ENCODE data around the gene SASH1.

The SASH1 gene

DNA sequence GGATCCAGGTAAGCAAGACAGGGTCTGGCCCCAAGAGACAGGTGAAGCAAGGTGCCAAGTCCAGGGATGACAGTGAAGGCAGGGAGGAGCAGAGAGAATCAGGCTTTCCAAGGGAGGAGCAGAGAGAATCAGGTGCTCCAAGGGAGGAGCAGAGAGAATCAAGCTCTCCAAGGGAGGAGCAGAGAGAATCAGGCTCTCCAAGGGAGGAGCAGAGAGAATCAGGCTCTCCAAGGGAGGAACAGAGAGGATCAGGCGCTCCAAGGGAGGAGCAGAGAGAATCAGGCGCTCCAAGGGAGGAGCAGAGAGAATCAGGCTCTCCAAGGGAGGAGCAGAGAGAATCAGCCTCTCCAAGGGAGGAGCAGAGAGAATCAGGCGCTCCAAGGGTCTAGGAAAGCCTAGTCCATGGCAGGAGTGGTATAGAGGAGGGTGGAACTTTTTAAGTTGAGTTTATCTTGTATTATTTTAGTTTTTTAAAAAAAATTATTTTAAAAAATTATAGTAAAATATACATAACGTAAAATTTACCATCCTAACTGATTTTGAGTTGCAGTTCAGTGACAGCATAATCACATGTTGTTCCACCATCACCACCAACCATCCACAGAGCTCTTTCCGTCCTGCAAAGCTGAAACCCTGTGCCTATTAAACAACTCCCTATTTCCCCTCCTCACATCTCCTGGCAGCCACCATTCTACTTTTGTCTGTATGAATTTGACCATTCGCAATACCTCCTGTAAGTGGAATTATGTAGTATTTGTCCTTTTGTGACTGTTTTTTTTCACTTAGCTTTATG, 64.1 kb downstream of the SASH1 start:
- H3K4me3 ChIP-seq (replicated peaks in 1 of 2; ENCODE audit: low read depth in 2 of 2, low read length in 2 of 2), result no peak overlapping the region
- no peak for DNase-seq (ENCODE audit: low read depth in 2 of 2)
- TF ChIP-seq, protein P1, sequence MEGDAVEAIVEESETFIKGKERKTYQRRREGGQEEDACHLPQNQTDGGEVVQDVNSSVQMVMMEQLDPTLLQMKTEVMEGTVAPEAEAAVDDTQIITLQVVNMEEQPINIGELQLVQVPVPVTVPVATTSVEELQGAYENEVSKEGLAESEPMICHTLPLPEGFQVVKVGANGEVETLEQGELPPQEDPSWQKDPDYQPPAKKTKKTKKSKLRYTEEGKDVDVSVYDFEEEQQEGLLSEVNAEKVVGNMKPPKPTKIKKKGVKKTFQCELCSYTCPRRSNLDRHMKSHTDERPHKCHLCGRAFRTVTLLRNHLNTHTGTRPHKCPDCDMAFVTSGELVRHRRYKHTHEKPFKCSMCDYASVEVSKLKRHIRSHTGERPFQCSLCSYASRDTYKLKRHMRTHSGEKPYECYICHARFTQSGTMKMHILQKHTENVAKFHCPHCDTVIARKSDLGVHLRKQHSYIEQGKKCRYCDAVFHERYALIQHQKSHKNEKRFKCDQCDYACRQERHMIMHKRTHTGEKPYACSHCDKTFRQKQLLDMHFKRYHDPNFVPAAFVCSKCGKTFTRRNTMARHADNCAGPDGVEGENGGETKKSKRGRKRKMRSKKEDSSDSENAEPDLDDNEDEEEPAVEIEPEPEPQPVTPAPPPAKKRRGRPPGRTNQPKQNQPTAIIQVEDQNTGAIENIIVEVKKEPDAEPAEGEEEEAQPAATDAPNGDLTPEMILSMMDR (IDR thresholded peaks at IDR 0.05; ENCODE audit: low read depth, low read length), result no peak

DNA sequence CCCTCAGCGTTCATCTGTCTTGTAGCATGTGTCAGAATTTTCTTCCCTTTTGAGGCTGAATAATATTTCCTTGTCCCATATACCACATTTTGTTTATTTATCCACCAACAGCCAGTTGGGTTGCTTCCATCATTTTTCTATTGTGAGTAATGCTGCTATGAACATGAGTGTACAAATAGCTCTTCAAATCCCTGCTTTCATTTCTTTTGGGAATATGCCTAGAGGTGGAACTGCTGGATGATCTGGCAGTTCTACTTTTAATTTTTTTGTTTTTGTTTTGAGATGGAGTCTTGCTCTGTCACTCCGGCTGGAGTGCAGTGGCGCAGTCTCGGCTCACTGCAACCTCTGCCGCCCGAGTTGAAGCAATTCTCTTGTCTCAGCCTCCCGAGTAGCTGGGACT, 64.7 kb downstream of the SASH1 start:
- TF ChIP-seq, protein P1 (IDR thresholded peaks at IDR 0.05; ENCODE audit: low read depth, low read length), result no peak
- no peak overlapping the region for H3K4me3 ChIP-seq (replicated peaks in 1 of 2; ENCODE audit: low read depth in 2 of 2, low read length in 2 of 2)
- peak; percentile 93 to 98 for DNase-seq (ENCODE audit: low read depth in 2 of 2)

DNA sequence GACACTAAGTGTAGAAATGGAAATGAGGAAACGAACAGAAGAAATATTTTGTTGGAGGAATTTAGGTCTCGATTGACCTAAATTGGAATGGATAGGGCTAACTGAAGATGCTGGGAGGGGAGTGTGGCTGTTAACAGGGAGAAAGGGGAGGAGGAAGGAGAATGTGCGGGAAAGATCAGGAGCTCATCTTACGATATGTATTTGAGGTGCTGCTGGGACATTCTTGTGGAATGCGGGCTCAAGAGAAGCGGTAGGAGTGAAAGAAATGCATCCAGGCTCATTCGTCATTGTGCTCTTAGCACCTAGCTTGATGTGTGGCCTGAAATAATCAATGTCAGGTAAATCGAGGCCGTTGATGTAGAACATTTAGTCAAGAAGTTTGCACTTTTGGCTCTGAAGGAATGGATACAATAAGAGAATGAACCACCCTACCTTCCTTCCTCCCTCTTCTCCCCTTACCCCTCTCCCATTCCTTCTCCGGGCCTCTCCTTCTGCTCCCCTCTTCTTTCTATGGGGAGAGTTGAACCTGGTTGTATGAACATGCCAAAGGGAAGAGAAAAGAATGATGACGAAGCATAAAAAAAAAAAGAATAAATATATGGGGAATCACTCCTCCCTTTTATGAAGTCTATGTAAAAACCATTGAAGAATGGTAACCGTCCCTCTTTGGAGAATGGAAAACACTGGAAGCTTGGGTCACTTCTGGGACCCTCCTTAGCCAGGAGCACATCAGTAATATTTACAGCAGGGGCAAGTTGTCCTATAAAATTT, 70.9 kb downstream of the SASH1 start:
- no peak overlapping the region for H3K4me3 ChIP-seq (replicated peaks in 1 of 2; ENCODE audit: low read depth in 2 of 2, low read length in 2 of 2)
- no peak for DNase-seq (ENCODE audit: low read depth in 2 of 2)
- TF ChIP-seq, protein P1 (IDR thresholded peaks at IDR 0.05; ENCODE audit: low read depth, low read length), result no peak

DNA sequence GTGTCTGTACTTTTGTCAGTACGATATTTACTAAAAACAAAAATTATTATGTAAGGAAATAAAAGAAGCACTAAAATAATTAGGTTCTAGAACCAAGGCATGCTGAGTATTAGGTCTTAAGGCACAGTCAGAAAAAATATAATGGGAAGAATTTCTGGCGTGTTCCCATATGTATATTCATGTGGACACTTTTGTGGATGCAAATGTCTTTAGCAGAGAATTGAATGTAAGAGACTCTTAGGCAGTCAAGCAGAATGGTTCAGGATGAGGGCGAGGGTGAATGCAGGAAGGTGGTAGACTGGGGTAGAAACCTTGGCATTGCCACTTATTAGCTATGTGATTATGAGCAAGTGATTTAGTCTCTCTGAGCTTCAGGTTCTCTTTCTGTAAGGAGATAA, 71.5 kb downstream of the SASH1 start:
- no peak overlapping the region for H3K4me3 ChIP-seq (replicated peaks in 1 of 2; ENCODE audit: low read depth in 2 of 2, low read length in 2 of 2)
- DNase-seq (ENCODE audit: low read depth in 2 of 2), result no peak
- TF ChIP-seq, protein P1 (IDR thresholded peaks at IDR 0.05; ENCODE audit: low read depth, low read length), result no peak

DNA sequence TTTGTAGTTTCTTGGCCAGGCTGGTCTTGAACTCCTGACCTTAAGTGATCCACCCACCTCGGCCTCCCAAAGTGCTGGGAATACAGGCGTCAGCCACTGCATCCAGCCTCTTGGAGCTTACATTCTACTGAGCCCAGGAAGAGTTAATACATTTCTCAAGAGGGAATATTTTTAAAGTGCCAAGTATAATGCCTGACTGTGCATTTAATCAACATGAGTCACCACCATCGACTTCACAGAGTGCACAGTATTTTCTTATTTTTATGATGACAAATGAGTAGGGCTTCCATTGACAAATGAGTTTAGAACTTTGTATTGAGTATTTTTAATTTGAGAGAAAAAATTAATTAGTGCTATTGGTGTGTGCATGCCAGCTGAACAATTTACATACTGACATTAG, 72.2 kb downstream of the SASH1 start:
- no peak overlapping the region for H3K4me3 ChIP-seq (replicated peaks in 1 of 2; ENCODE audit: low read depth in 2 of 2, low read length in 2 of 2)
- peak; percentile 85 to 86 for DNase-seq (ENCODE audit: low read depth in 2 of 2)
- TF ChIP-seq, protein P1 (IDR thresholded peaks at IDR 0.05; ENCODE audit: low read depth, low read length), result no peak

DNA sequence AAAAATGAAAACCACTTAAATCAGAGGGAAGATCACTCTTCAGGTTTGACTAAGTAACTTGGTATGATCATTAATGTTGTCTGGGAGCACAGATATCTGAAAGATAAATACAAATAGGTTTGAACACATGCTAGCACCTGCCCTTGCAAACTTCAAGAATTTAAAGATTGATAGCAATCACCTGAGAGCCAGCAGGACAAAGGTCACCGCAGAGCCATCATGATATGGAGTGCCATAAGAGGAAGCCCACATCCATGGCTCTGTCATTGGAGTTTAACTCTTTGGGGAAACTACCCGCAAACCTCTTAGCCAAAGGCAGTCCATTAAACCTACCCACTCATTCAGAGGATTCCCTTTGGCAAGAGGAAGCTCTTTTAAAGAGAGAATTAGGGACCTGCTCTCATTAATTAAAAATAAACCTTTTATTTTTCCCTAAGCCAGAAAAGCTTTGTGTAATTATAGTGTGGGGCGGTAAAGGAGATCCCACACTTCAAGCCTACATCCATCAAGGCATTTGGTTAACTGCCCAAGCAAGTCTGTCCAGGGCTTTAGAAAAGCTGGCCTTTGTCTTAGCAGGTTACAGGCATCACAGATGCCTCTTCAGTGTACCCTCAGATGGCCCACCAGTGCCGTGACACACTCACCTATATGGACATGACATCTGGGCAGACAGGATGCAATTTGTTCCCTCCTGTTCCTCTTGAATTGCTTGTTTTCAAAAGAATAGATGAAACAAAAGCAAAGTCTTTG, 73.0 kb downstream of the SASH1 start:
- TF ChIP-seq, protein P1 (IDR thresholded peaks at IDR 0.05; ENCODE audit: low read depth, low read length), result no peak

More for the DNA sequence above, 73.0 kb downstream of the SASH1 start:
- DNase-seq (ENCODE audit: low read depth in 2 of 2), result no peak
- no peak overlapping the region for H3K4me3 ChIP-seq (replicated peaks in 1 of 2; ENCODE audit: low read depth in 2 of 2, low read length in 2 of 2)
